Heart left ventricle (tissue), 16 donors: ENCODE measurements around the gene SLC25A19. TPM values are rescaled to one million over a fixed set of nuclear protein-coding genes. Genes with fewer than 3 reads are reported as not detected.
"Not testable (repeated sequence)": the region's sequence is repeated elsewhere in the genome, so short reads cannot be mapped to it uniquely, and the experiment has no call there.

Experiments
- ATAC-seq, 4 donors: fragments of 200-7000 bp; cut with Tn5 transposase; one replicate each; pipeline ENCODE4 v1.9.1; 2020 to 2022; ENCODE audit warnings: moderate library complexity in 4 of 4, mild to moderate bottlenecking in 3 of 4, moderate number of reproducible peaks in 1 of 4
- DNase-seq, 5 donors: peaks; one replicate each; pipeline ENCODE4 v3.0.0-alpha.2; 2020
- H3K27ac ChIP-seq, 12 donors: fragments of 200-600 bp; sonication (generic) in 4 of 12; one replicate each; pipeline versions ENCODE4 v1.5.0 to v1.8.0; 2016 to 2022; ENCODE audit warnings: mild to moderate bottlenecking in 2 of 12
- H3K27me3 ChIP-seq, 9 donors: fragments of 200-600 bp; sonication (generic) in 2 of 9; one replicate each; pipeline versions ENCODE4 v1.5.1 to v1.8.0; 2016 to 2022; ENCODE audit warnings: mild to moderate bottlenecking in 3 of 9
- H3K36me3 ChIP-seq, 9 donors: fragments of 200-600 bp; sonication (generic) in 2 of 9; one replicate each; pipeline versions ENCODE4 v1.5.0 to v1.8.0; 2018 to 2022; ENCODE audit warnings: mild to moderate bottlenecking in 2 of 9
- H3K4me1 ChIP-seq, 12 donors: fragments of 200-600 bp; sonication (generic) in 4 of 12; one replicate each; pipeline versions ENCODE4 v1.5.0 to v1.8.0; 2016 to 2022; ENCODE audit warnings: mild to moderate bottlenecking in 3 of 12
- H3K4me3 ChIP-seq, 12 donors: fragments of 200-600 bp; sonication (generic) in 4 of 12; one replicate each; pipeline versions ENCODE4 v1.5.0 to v1.8.0; 2017 to 2022; ENCODE audit warnings: mild to moderate bottlenecking in 9 of 12, moderate library complexity in 4 of 12
- H3K9me3 ChIP-seq, 12 donors: fragments of 200-600 bp; sonication (generic) in 4 of 12; one replicate each; pipeline versions ENCODE4 v1.5.0 to v1.8.0; 2016 to 2022; ENCODE audit warnings: mild to moderate bottlenecking in 1 of 12
- CTCF ChIP-seq, 12 donors: fragments of 200-600 bp; sonication (generic) in 4 of 12; IDR thresholded peaks; one replicate each; pipeline versions ENCODE4 v1.5.0 to v1.8.0; 2018 to 2022; ENCODE audit warnings: antibody characterized with exemption in 12 of 12, mild to moderate bottlenecking in 5 of 12
- POLR2A ChIP-seq, 2 donors: fragments of 450-650 bp; IDR thresholded peaks; one replicate each; pipeline ENCODE4 v1.6.1; 2017; ENCODE audit warnings: antibody characterized with exemption in 2 of 2, mild to moderate bottlenecking in 2 of 2, moderate library complexity in 2 of 2
- WGBS, 4 donors: extraction: QIAGEN DNeasy Blood & Tissue Kit in 2 of 4; methylation state at CpG; one replicate each; pipeline versions ENCODE4 v1.1.5 to v1.1.7; 2013 to 2018; 5-methylcytosine and 5-hydroxymethylcytosine counted together
- intact Hi-C, 10 donors: fragments of 100-400 bp; cut with DNase I; formaldehyde crosslinking; loops; one replicate each; pipeline versions ENCODE4 v1.11.1 to v1.14.2; 2022
- polyA plus RNA-seq, 2 donors: library from polyadenylated mRNA; stranded (reverse); fragments of 200-250 nt; gene quantifications; one replicate each; pipeline ENCODE4 v1.2.3, GENCODE V29; 2013
- total RNA-seq, 9 donors: library from RNA; depleted of rRNA in 2 of 9; stranded (reverse); fragments of >200 nt in 2 of 9; fragmentation: NEBNext Ultra II Directional in 3 of 9; extraction: Animal tissue kit (Norgen Biotek cat#: 25700) in 3 of 9; gene quantifications; one replicate each; pipeline versions ENCODE4 v1.1.0 to v1.2.4, GENCODE V29; 2016 to 2023
- donor health status: ischemic (EF 13 %, LVEDD 7.1; RV severe dilation, severe dysfunction).
- donor health status: healthy with polysubstance abuse.
- donor health status: DM: no; HTN: yes; CAD: no.
- donor health status: DM: no; HTN: no; CAD: no.
- donor health status: ischemic (EF 25% LVEDD 6.9; RV normal size, moderate dysfunction).
- donor health status: ischemic (EF 25% LVEDD 5.7; RV mildly dilated, moderate dysfunction).
- donor health status: healthy.
- donor health status: DM: yes; HTN: yes; CAD: no.
- donor health status: ischemic (EF 35%, LVEDD 5.7; RV mildly dilated, moderate dysfunction).
- donor health status: nonischemic (EF 11% LVEDD 7.7; RV severe dilation, severe dysfunction).
- donor health status: DM: yes; HTN: yes; CAD: no.
- donor health status: PGD.
- donor health status: ischemic (EF 29% LVEDD 5.4; RV normal size, mild dysfunction).
- donor health status: nonischemic (EF 23%, LVEDD 6.1; RV moderate dilation, normal function).

SLC25A19 gene
- total and polyA plus RNA-seq, 11 donors, result 7.0 to 27.9 (median 12.6) TPM

- WGBS, 4 donors, result 0 to 1% (median 0%) methylated on average over 34 to 68 of the region's 69 CpGs
- peak within 1 kb of the TSS; percentile 77 to 100 (median 96) for H3K4me3 ChIP-seq
- no peaks in the 10 kb centered on the region for H3K27me3 ChIP-seq
- TF ChIP-seq CTCF (IDR thresholded peaks at IDR 0.05) (peak in 1 of 12 donors; percentile 15), POLR2A (IDR thresholded peaks at IDR 0.05) (peak in 1 of 2 donors; percentile 81)
- peaks cover 17 to 39% (median 27%) of the 10 kb centered on the region in 12 donors for H3K4me1 ChIP-seq
- no peaks in the 10 kb centered on the region for H3K9me3 ChIP-seq
- intact Hi-C loops, result no loop called here
- ATAC-seq (peak; percentile 97 to 99 (median 98)), DNase-seq (peak; percentile 96 to 98 (median 97))
- peaks cover 0 to 37% (median 33%) of the 10 kb centered on the region in 9 donors for H3K36me3 ChIP-seq
- peak within 1 kb of the TSS; percentile 90 to 99 (median 96) for H3K27ac ChIP-seq
These were observed 27.7 kb downstream of the SLC25A19 start, which contains the start of the genes GGA3 and MRPS7 for GRCh38 chr17:75261336-75262111. TSS of gene GGA3 (minus strand) at chr17:75261606. CDS start at chr17:75261587, 19 bp downstream. TSS of gene MRPS7 (plus strand) at chr17:75261879. CDS start at chr17:75261901, 22 bp downstream.

GRCh38 chr17:75260641-75261335 lies 28.4 kb downstream of the SLC25A19 start:
- H3K36me3 ChIP-seq, result peaks cover 0 to 30% (median 26%) of the 10 kb centered on the region in 9 donors
- TF ChIP-seq POLR2A (IDR thresholded peaks at IDR 0.05) (no peak), CTCF (IDR thresholded peaks at IDR 0.05) (peak in 2 of 12 donors; percentile 14 to 19)
- H3K27ac ChIP-seq, result peak overlapping the region; percentile 90 to 99 (median 96)
- peak overlapping the region; percentile 77 to 100 (median 96) for H3K4me3 ChIP-seq
- H3K9me3 ChIP-seq, result no peaks in the 10 kb centered on the region
- H3K27me3 ChIP-seq, result no peaks in the 10 kb centered on the region
- intact Hi-C loops, result no loop called here
- peaks cover 17 to 43% (median 28%) of the 10 kb centered on the region in 12 donors for H3K4me1 ChIP-seq
- peak in 1 of 4 donors; percentile 10 for ATAC-seq
- 1 to 3% (median 2%) methylated on average over 20 to 31 of the region's 31 CpGs for WGBS, 4 donors
- no peak for DNase-seq

- ATAC-seq, H3K36me3 ChIP-seq, H3K27me3 ChIP-seq, H3K9me3 ChIP-seq, DNase-seq, intact Hi-C loops, H3K4me3 ChIP-seq, H3K27ac ChIP-seq: not testable (repeated sequence)
- H3K4me1 ChIP-seq, result peaks cover 10 to 34% (median 18%) of the 10 kb centered on the region in 12 donors
- 46 to 59% (median 56%) methylated on average over 2 of the region's 2 CpGs for WGBS, 4 donors
These were observed 32.0 kb downstream of the SLC25A19 start for GRCh38 chr17:75257228-75257627.

GRCh38 chr17:75255954-75256698 lies 33.1 kb downstream of the SLC25A19 start:
- H3K36me3 ChIP-seq, ATAC-seq, H3K27me3 ChIP-seq, intact Hi-C loops, H3K4me3 ChIP-seq, H3K9me3 ChIP-seq, DNase-seq: not testable (repeated sequence)
- Histone ChIP-seq H3K27ac (peak overlapping the region in 3 of 12 donors; percentile 6 to 40 (median 24)), H3K4me1 (peaks cover 10 to 34% (median 18%) of the 10 kb centered on the region in 12 donors)
- 63 to 74% (median 65%) methylated on average over 11 of the region's 11 CpGs for WGBS, 4 donors
